NCI-H748 treated with DMSO at 0.1 percent for 48 hours (cell line): Measurements from ENCODE around the gene SCFD2.
"Not testable (repeated sequence)": the region's sequence is repeated elsewhere in the genome, so short reads cannot be mapped to it uniquely, and the experiment has no call there.

Experiments used
- DNase-seq: peaks from one replicate; lab custom pipeline; 2025; lab: John Stamatoyannopoulos, UW

Gene SCFD2

DNA sequence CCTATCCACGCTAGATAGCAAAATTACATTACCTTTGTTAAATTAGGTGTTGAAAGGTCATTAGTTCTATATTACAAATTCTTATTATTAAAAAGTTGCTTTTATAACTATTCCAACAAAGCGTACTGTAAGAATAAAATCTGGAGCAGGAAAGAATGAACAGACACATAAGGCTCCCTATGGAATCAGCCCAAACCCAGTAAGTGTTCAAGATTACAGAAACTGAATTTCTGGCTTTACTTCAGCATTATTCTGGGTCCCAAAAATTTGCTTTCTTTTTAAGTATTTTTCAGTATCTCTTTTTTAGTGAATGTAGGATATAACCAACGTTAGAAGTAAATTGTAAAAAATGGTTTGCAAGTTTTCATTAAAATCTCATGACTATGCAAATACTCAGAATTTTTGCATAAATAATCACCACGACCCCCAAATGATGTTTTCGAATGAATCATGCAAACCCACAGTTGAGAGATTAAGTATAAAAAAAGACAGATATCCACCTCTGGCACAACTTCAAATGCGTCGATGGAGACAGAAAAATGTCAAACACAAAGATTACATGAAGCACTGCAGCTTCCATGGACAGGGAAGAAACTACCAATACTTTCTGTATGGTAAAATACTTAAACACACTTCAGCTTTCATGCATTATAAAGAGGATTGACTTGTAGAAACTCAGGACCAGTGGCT is 265.2 kb downstream of the SCFD2 start:
- DNase-seq = no peak

DNA sequence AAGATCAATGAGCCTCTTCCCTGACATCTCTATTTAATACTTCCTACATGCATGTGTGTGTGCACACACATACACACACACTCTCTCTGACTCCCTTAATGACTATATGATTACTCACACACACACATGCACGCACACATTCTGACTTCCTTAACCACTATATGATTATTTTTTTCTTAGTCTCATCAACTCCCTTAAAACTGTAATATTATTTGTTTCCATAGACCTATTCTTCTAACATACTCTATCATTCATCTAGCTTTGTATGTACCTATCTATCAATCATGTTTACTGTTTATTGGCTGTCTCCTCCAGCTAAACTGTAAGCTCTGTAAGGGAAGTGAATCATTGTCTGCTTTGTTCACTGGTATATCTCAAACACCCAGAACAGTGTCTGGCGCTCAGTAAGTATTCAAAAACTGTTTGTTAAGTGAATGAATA is 267.2 kb downstream of the SCFD2 start:
- no peak for DNase-seq

DNA sequence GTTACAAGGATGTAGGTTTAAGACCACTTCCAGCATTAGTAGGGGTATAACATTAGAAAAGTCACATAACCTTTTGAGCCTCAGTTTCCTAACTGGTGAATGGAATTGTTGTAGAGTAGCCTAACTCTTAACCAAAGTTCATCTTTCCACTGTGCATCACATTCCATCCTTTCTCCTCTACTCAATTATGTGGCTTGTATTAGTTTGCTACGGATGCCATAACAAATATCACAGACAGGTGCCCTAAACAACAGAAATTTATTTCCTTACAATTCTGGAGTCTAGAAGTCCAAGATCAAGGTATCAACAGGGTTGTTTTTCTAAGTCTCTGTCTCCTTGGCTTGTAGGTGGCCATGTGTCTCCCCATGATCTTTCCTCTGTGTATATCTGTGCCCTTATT is 271.8 kb downstream of the SCFD2 start:
- no peak for DNase-seq

DNA sequence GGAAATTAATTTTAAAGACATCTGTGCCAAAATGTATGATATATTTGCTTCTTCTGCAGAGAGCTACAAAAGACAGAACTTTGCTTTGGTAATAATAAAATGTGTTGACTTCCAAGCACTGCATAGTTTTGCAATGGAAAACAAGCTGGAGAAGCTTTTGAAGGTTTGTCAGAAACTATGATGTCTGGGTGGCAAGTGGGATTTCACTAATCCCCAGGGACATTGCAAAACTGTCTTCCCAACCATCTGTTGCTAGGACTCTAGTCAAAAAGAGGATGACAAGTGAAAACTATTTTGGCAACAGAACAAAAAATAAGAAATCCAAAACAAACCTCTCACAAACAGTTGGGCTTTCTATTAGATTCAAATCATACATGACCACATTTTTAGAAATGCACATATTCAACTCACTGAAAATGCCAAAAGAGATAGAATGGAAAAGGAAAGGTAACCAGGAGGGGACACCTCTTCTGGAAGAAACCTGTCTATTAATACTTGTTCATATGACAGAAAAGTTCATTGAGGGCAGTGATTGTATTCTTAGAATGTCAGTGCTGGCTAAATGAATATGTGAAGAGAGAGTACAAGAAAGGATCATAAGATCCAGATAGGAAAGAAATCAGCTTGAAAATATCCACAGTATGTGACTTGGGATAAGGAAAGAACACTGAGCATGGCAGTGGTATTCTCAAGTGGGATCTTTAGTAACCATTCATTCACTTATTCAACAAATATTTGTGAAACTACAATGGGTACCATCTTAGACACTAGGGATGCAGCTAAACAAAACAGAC is 275.7 kb downstream of the SCFD2 start:
- DNase-seq = no peak

DNA sequence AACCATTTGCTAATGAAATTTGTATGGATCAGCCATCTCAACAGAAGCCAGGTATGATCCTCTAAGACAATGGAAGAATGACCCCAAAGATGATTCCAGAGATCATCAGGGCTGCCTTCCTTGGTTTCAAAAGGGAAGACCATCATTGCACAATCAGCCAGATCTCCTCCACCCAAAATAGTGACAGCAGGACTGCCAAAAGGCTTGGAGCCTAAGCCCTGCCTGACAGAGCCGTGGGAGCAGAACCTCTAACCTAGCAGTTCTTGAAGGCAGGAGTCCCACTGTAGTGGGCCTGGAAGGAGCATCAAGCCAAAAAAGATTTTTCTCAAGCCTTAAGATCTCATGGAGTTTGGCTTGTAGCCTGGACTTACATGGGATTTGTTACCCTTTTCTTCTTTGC is 277.7 kb downstream of the SCFD2 start:
- no peak for DNase-seq

DNA sequence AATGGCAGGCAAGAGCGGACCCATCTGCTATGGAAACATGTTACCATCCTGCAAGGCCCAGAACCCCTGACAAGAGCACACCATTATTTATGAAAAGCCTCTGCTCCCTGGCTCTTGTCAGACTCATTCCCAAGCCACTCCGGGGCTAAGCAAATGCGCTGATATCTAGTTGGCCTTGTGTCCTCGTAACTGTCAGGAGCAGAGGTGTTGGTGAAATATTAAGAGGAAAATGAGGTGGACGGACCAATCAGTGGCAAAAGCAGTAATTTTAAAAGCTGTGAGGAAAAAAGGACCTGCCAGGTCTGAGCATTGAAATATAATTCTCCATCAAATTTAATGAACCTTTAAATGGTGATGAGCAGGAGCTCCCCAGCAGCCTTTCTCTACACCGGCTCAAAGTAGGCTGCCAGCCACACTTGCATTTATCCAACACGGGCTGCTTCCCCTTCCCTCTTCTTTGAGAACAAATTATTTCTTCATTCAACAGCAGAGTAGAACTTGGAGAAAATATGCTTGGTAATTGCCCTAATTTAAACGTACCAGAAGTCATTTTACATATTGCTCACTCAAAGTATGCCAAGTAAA is 289.4 kb downstream of the SCFD2 start:
- no peak for DNase-seq

DNA sequence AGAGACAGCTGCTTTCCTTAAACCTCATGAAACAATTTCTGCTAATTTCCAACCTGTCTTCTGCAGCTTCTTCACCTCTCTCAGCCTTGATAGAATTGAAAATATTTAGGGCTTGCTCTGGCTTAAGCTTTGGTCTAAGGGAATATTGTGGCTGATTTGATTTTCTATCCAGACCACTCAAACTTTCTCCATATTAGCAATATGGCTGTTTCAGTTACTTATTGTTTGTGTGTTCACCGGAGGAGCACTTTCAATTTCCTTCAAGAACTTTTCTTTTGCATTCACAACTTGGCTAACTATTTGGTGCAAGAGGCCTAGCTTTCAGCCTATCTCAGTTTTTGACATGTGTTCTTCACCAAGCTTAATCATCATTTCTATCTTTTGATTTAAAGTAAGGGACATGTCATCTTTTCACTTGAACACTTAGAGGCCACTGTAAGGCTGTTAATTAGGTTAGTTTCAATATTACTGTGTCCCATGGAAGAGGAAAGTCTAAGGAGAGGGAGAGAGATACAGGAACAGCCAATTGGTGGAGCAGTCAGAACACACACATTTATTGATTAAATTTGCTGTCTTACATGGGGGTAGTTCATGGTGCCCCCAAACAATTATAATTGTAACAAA is 290.6 kb downstream of the SCFD2 start:
- DNase-seq = no peak

DNA sequence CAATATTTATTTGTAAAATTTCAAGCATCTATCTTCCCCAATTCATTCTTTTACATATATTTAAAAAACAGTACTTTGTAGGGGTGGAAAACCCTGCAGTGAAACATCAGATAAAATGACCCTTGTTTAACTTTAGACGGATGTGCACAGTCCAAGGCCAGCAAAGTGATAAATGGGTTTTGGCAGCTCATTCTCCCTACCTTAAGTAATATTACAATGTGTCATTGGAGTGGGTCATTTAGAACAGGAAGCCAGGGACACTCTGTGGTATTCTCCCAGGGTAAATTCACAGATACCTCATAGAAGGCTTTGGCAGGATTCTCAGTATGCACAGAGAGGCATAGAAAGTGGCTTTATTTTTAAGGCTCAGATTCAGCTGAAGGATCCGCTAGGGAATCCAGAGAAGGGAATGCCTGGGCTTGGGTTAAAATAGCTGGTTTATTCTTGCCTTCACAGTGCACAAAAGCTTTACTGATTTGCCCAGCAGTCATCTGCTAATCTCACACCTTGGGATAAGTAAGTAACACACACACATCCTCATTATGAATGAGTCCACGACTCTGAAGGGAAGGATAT is 297.0 kb downstream of the SCFD2 start:
- no peak for DNase-seq

DNA sequence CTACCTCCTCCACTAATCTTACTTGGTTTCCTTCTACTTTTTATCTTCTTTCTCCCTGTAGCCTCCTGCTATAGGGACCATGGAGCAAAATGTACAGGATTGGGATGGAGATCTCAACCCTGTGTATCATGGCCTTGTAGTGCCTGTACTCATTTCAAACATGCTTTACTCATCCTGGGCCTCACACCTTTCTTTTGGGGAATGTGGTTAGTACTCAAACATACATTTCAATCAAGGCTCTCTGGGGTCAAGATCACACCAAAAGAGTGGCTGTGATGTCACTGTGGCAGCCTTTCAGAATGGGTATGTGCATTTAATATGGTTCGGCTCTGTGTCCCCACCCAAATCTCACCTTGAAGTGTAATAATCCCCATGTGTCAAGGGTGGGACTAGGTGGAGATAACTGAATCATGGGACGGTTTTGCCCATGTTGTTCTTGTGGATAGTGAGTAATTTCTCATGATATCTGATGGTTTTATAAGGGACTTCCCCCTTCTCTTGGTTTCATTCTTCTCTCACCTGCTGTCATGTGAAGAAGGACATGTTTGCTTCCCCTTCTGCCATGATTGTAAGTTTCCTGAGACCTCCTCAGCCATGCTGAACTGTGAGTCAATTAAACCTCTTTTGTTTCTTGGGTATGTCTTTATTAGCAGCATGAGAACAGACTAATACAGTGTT is 298.6 kb downstream of the SCFD2 start:
- DNase-seq = no peak

DNA sequence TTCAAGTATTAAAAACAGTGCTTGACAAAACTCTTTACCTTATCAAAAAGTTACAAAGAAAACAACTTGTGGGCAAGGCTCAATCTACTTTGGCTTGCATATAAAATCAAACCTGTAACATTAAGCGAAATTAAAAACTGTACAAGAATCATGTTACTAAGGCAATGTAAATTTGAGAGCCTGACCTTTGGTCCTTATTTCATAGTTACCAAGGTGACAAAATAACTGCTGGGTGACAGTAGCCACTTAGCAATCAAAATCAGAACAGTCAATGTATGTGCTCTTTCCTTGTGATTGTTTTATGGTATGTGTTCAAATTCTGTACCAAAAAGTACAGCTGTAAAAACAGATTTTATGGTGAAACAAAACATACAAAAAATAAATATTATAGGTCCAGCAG is 299.7 kb downstream of the SCFD2 start:
- DNase-seq = no peak

DNA sequence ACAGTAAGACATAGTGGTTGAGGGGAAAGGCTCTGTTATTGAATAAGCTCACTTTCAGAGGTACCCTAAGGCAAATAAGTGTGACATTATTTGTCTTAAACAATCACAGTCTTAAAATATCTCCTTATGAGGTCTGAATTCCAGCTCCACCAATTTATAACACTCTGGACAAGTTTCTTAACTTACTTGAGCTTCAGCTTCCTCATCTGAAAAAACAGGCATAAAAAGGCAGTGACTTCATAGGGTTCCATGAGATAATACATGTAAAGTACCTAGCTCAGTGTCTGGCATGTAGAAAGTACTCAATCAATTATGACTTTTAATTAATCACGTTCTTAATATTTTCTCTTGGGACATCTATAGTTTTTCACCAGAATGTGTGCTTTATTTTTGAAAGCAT is 301.3 kb downstream of the SCFD2 start:
- DNase-seq = no peak

DNA sequence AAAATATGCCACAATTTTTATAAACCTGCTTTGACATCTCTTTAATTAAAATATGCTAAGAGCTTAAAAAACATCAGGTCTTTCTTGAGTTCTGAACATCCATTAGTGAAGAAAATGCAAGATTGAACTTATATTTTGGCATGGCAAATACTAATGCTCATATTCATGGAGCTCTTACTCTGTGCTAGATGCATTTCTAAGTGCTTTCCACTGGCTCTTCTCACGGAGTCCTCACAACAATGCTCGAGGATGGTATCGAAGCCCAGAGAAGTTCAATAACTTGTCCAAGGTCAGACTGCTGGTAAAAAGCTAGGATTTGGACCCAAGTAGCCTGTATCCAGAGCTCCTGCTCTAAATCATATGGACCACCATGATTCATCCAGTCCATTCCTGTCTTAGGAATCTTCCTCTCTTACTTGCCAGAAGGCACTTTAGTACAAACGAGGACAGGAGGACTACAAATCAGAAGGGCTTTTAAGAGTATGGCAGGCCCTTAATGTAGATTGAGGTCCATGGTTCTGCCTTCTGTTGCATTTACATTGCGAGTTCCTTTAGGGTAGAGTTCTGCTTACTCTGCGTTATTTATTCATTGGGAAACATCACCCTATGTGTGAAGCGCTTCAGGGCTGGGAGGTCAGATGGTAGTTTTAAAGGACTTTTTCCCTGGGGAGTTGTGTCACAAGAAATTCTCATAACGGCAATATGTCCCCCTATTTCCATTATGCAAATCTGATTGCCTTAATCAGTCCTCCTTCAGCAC is 304.6 kb downstream of the SCFD2 start:
- no peak for DNase-seq

DNA sequence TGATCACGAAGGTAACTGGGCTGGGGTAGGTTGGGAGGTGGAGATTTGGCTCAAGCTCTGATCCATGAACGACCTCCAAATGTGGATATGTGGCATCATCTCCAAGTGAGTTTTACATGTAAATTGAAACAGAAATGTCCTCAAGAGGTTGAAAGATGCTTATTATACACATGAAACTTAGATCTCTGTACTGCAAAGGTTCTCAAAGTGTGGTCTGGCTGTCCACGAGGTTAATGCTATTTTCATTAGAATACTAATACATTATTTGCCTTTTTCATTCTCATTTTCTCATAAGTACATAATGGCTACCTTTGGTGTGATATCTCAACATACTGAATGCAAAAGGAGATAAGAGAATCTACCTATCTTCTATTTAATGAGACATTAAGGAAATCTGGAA is 305.6 kb downstream of the SCFD2 start:
- no peak for DNase-seq

DNA sequence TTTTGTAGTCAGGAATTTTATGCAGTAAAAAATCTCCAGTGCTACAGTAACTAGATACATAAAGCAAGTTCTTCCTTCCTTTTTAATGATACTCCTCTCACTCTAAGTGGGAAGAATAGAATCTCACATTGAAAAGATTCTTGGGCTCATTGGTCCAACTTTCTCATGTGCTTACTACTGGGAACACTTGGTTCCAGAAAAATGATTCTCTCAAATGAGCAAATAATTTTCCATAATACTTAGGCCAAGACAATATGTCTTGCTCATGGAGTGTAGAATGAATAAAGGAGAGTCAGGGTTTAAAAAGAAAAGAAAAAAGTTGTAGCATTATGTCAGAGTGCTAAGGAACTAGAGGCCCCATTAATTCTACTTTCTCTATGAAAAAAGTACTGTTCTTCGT is 306.0 kb downstream of the SCFD2 start:
- no peak for DNase-seq

DNA sequence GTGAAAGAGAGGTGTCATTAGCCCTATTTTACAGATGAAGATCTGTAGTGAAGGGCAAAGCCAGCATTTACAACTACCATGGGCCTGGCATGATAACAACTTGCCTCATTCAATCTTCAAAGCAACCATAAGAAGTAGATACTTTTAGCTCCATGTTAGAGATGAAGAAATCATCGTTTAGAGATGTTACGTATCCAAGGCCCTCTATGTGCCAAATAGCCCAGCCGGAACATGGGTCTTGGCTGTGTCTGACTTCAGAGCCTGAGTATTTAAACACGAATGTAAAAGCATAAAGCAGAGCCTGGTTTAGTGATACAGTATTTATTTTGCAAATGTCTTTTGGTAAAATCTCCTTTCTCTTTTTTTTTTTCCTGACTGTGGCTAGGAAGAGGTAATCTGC is 306.6 kb downstream of the SCFD2 start:
- no peak for DNase-seq

DNA sequence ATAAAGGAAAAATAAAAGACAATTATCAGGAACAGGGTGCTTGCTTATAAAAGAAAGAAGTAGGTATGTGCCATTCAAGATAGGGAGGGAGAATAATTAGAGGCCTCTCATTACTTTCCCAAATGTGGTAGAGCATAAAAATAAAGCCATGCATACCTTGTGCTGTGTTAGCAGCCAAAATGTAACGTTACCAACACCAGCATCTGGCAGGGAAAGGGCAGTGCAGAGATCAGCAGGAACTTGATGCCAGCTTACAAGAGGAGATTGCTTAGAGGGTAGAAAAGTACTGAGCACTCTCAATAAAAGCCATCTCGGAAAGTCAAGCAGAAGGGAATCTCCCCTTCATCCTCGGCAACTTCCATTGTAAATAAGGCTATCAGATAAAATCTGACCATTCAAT is 308.2 kb downstream of the SCFD2 start:
- DNase-seq = no peak

DNA sequence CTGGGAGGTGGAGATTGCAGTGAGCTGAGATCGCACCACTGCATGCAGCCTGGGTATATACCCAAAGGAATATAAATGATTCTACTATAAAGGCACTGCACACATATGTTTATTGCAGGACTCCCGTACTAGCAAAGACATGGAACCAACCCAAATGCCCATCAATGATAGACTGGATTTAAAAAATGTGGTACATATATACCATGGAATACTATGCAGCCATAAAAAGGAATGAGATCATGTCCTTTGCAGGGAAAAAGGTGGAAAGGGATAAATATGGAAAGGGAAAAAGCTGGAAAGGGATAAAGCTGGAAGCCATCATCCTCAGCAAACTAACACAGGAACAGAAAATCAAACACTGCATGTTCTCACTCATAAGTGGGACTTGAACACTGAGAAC is 308.8 kb downstream of the SCFD2 start:
- not testable (repeated sequence) for DNase-seq

DNA sequence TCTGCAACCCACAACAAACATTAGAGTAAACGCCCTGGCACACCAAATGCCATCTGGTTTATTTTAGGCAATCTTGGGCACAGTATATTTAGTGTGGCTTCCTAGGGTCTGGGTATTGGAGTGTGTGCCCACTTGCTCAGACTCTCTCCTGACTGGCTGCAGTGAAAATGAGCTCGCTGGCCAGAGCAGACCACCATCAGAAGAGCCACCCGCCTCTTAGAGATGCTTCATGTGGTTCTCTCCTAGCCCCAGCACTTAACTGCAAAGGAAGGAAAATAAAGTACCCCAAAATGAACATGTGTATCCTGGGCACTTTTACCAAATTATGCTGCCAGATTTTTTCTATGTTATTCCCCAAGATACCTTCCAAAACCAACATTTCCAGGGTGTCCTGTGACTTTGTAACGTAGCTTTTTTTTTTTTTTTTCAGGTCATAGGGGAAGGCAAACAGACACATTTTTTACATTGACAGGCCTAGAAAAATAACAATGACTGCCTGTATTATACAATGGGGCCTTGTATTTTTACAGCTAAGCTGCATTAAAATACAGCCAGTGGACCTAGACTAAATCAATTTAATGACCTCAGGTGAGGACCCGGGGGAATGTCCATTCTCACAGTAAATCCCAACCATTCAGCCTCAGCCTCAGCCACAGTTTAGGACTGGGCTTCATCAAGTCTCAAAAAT is 310.0 kb downstream of the SCFD2 start:
- DNase-seq = no peak

DNA sequence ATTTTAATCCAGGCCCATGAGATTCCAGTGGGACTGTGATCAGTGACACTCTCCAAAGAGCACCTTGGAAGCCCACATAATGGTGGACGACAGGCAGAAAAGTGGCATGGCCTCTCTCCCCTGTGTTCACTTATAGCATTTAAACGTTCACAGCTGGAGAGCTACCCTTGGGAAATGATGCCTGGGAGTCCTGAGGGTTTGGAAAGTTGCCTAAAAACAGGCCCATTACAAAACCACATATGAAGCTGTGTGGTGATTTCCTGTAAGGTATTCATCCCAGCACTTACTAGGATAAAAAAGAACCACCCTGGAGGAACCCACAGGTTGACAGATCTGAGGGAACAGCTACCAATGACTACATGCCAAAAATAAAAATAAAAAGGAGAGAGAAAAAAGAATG is 310.6 kb downstream of the SCFD2 start:
- no peak for DNase-seq

DNA sequence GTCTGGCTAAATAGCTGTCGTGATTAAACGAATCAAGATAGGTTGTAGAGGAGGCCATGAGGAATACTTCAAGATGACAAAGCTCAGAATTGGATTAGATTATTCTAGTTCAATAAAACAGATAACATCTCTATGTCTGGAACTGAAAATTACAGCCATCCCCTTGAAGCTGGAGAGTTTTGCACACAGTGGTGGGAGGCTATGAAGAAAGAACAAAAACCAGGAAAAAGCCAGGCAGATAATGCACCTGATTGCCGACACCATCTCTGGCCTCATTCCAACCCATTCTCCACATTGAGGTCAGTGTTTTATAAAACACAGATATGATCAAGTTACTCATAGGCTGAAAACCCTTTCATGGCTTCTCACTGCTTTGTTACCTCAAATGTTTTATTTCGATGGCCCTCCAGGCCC is 315.5 kb downstream of the SCFD2 start:
- DNase-seq = no peak

DNA sequence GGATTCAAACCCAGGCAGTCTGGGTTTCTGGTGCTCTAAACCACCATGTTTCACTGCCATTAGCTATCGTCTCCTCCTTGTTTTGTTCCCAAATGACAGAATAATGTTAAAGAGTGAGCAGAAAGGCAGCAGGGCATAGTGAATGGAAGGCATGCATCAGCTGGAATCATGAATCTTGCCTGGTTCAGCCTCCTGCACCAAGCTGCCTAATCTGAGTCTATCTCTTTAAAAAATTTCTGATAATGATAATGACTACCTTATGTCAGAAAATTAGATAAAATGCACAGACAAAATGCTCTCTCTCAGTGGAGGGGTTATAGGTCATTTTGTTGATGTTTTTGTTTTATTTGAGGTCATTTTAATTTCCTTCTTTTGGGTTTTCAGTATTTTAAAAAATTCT is 316.3 kb downstream of the SCFD2 start:
- DNase-seq = no peak
